Endothelial cell of umbilical vein (primary cell): Measurements from ENCODE around the gene NXF1. TPM values are rescaled to one million over a fixed set of nuclear protein-coding genes. Genes with fewer than 3 reads are reported as not detected.

Source experiments
- BruUV-seq: library from RNA; stranded (reverse); fragments of 400-500 nt; replicated peaks from 2 replicates; lab custom pipeline; 2021; lab: Mats Ljungman, UMichigan
- CTCF ChIA-PET: fragments of 300-600, 350-600 bp; sonication (Branson Sonifier 250); formaldehyde crosslinking; loops from one replicate; lab custom pipeline; 2021; ENCODE audit warnings: antibody characterized with exemption, inconsistent platforms; lab: Charles Lee
- POLR2A ChIA-PET: fragments of 300-600, 350-600 bp; sonication (Branson Sonifier 250); formaldehyde crosslinking; loops from one replicate; lab custom pipeline; 2021; ENCODE audit warnings: antibody characterized with exemption, inconsistent platforms; lab: Charles Lee
- DNase-seq: peaks from one replicate; pipeline ENCODE4 v3.0.0-alpha.2; 2011; ENCODE audit warnings: low read depth, low spot score
- FAIRE-seq: peaks from 2 replicates; lab custom pipeline; 2011; peaks lifted over from hg19 to GRCh38; lab: Jason Lieb, UNC
- H2AFZ ChIP-seq: 2 replicates; pipeline ENCODE4 v1.6.0; 2012; ENCODE audit warnings: low read depth, low read length, control low read depth, inconsistent platforms
- H3K27ac ChIP-seq: 2 replicates; pipeline ENCODE4 v1.5.1; 2011; ENCODE audit warnings: low read depth, mild to moderate bottlenecking, control low read depth, low read length, moderate library complexity; ENCODE audit not compliant: insufficient read depth
- H3K27me3 ChIP-seq, 2 experiments: 2 replicates each; pipeline versions ENCODE4 v1.6.0 to v1.6.1; 2011; ENCODE audit warnings: low read length in 2 of 2, mixed read lengths in 1 of 2; ENCODE audit not compliant: control insufficient read depth in 2 of 2, insufficient read depth in 2 of 2
- H3K36me3 ChIP-seq, 2 experiments: 2 replicates in 1 of 2; 3 replicates in 1 of 2; pipeline ENCODE4 v1.5.1; 2011; ENCODE audit warnings: low read length in 2 of 2, mild to moderate bottlenecking in 1 of 2, moderate library complexity in 1 of 2; ENCODE audit not compliant: control insufficient read depth in 2 of 2, insufficient read depth in 2 of 2; ENCODE audit errors: extremely low read depth in 1 of 2
- H3K4me1 ChIP-seq: 3 replicates; pipeline ENCODE4 v1.5.1; 2011; ENCODE audit warnings: mild to moderate bottlenecking, low read length; ENCODE audit not compliant: control insufficient read depth, insufficient read depth; ENCODE audit errors: extremely low read depth
- H3K4me2 ChIP-seq: 2 replicates; pipeline ENCODE4 v1.6.1; 2011; ENCODE audit warnings: low read length, control low read depth, mixed read lengths; ENCODE audit not compliant: insufficient read depth
- H3K4me3 ChIP-seq, 3 experiments: fragments of 200-600 bp in 1 of 3; sonication (generic), shearing (Covaris generic) in 1 of 3; replicated peaks in 1 of 3; 2 replicates each; pipeline ENCODE4 v1.5.1; 2011 to 2016; ENCODE audit warnings: control low read depth in 3 of 3, low read length in 3 of 3, mild to moderate bottlenecking in 2 of 3, inconsistent platforms in 1 of 3, low read depth in 1 of 3, moderate library complexity in 1 of 3; ENCODE audit not compliant: insufficient read depth in 1 of 3
- H3K79me2 ChIP-seq: 2 replicates; pipeline ENCODE4 v1.6.0; 2012; ENCODE audit warnings: low read length, inconsistent platforms; ENCODE audit not compliant: control insufficient read depth, insufficient read depth
- H3K9ac ChIP-seq: replicated peaks from 2 replicates; pipeline ENCODE3; 2011; ENCODE audit warnings: low read length, control low read depth; ENCODE audit not compliant: insufficient read depth; ENCODE audit errors: extremely low read depth
- H3K9me1 ChIP-seq: replicated peaks from 3 replicates; pipeline ENCODE4 v1.6.0; 2011; ENCODE audit warnings: mild to moderate bottlenecking, low read length; ENCODE audit not compliant: control insufficient read depth, insufficient read depth; ENCODE audit errors: extremely low read depth
- H3K9me3 ChIP-seq: replicated peaks from 2 replicates; pipeline ENCODE4 v1.5.1; 2012; ENCODE audit warnings: low read length, inconsistent platforms; ENCODE audit not compliant: control insufficient read depth, insufficient read depth
- H4K20me1 ChIP-seq: replicated peaks from 2 replicates; pipeline ENCODE3; 2011; ENCODE audit warnings: mild to moderate bottlenecking, low read length; ENCODE audit not compliant: control insufficient read depth, insufficient read depth; ENCODE audit errors: extremely low read depth
- EZH2 ChIP-seq: IDR thresholded peaks from 2 replicates; pipeline ENCODE4 v1.6.1; 2012; ENCODE audit warnings: borderline replicate concordance, low read depth, mild to moderate bottlenecking, moderate library complexity, low read length, inconsistent platforms; ENCODE audit not compliant: severe bottlenecking
- MYC ChIP-seq: IDR thresholded peaks from one replicate; pipeline ENCODE4 v1.6.1; 2011; ENCODE audit warnings: mild to moderate bottlenecking, low read depth, low read length
- POLR2A ChIP-seq: IDR thresholded peaks from 2 replicates; pipeline ENCODE4 v1.6.1; 2012; ENCODE audit warnings: low read depth, mild to moderate bottlenecking, control low read depth, low read length
- POLR2AphosphoS5 ChIP-seq: IDR thresholded peaks from 2 replicates; pipeline ENCODE4 v1.6.1; 2012; ENCODE audit warnings: low read depth, mild to moderate bottlenecking, control low read depth, low read length, moderate library complexity; ENCODE audit not compliant: insufficient read depth
- dilution Hi-C: fragments of 300-500 bp; cut with MboI; formaldehyde crosslinking; loops from one replicate; pipeline ENCODE4 v1.15.0; 2019; ENCODE audit warnings: low sequenced_read_pairs; ENCODE audit not compliant: extremely low pct_ligation_motif_present
- intact Hi-C: fragments of 100-400 bp; cut with micrococcal nuclease; formaldehyde crosslinking; loops from one replicate; pipeline ENCODE4 v1.10.0; 2022
- polyA plus RNA-seq, 4 experiments: library from polyadenylated mRNA; depleted of rRNA in 3 of 4; stranded (reverse) in 3 of 4; unstranded in 1 of 4; fragments of >200 nt; gene quantifications; 2 replicates each; pipeline versions ENCODE4 v1.2.1 to v1.2.3, GENCODE V29; 2011 to 2012; ENCODE audit warnings: missing spikeins in 1 of 4
- total RNA-seq: library from RNA; stranded (reverse); gene quantifications from 2 replicates; pipeline ENCODE4 v1.2.3, GENCODE V29; 2021

The NXF1 gene
- total and polyA plus RNA-seq, 2 donors (not counting 3 experiments of a cell fraction or from before 2014, with no cell fraction given), result 74.4 to 101 TPM

- DNase-seq (no peak), FAIRE-seq (no peak)
- Histone ChIP-seq H3K4me1 (peaks cover 18% of the 10 kb centered on the region), H3K9me1 (no peaks in the 10 kb centered on the region), H3K27ac (no peak overlapping the region), H3K79me2 (peaks cover 38% of the 10 kb centered on the region), H3K27me3 (no peaks in the 10 kb centered on the region), H3K9me3 (no peaks in the 10 kb centered on the region), H3K4me3 (no peak overlapping the region), H4K20me1 (peaks cover 10% of the 10 kb centered on the region), H3K36me3 (peaks cover 12 to 29% of the 10 kb centered on the region in 2 experiments), H3K9ac (no peak overlapping the region), H2AFZ (no peak overlapping the region), H3K4me2 (peak overlapping the region; percentile 91)
- no TSS peak for BruUV-seq
- ChIA-PET POLR2A (interaction anchor here (9.3 kb wide), 1 partner anchor 12 kb away, joined by 186 read pairs; the partner anchor contains the start of gene WDR74), CTCF (interaction anchor here (0.8 to 1.8 kb wide), 4 partner anchors 10 to 65 kb away, joined by 3 to 5 read pairs (median 4); partner anchors contain the start of gene SLC3A2)
- TF ChIP-seq EZH2 (no peak), POLR2A (no peak), POLR2AphosphoS5 (peak; percentile 5)
- dilution Hi-C loops (no loop called here), intact Hi-C loops (no loop called here)
Observed at GRCh38 chr11:62851807-62852522, 46.7 kb upstream of the NXF1 start.

GRCh38 chr11:62850911-62851806 is 45.9 kb upstream of the NXF1 start:
- Histone ChIP-seq H3K36me3 (peaks cover 12 to 29% of the 10 kb centered on the region in 2 experiments), H2AFZ (no peak overlapping the region), H3K27me3 (no peaks in the 10 kb centered on the region), H3K9me3 (no peaks in the 10 kb centered on the region), H3K9ac (no peak overlapping the region), H3K4me3 (no peak overlapping the region), H3K79me2 (peaks cover 31% of the 10 kb centered on the region), H3K9me1 (no peaks in the 10 kb centered on the region), H4K20me1 (peaks cover 10% of the 10 kb centered on the region), H3K4me2 (no peak overlapping the region), H3K27ac (no peak overlapping the region), H3K4me1 (peaks cover 18% of the 10 kb centered on the region)
- BruUV-seq, result no TSS peak
- CTCF ChIA-PET, result interaction anchor here (0.8 to 1.8 kb wide), 6 partner anchors 12 to 65 kb away, joined by 3 to 5 read pairs (median 4); partner anchors contain the start of gene SLC3A2
- POLR2A ChIA-PET, result interaction anchor here (0.6 to 9.3 kb wide), 3 partner anchors 11 to 181 kb away, joined by 3 to 186 read pairs (median 4); partner anchors contain the start of gene WDR74
- DNase-seq (no peak), FAIRE-seq (peak; percentile 18)
- peak; percentile 86 for TF ChIP-seq POLR2AphosphoS5
- no peak for TF ChIP-seq MYC
- peak; percentile 87 for TF ChIP-seq POLR2A
- intact Hi-C loops (no loop called here), dilution Hi-C loops (no loop called here)
